K562 (cell line): Measurements from ENCODE around the gene CENPH. TPM values are rescaled to one million over a fixed set of nuclear protein-coding genes. Genes with fewer than 3 reads are reported as not detected.

ENCODE experiments used
- HLTF ChIP-seq: fragments of 450-650 bp; IDR thresholded peaks from 2 replicates; pipeline ENCODE4 v1.6.1; 2016
- HNRNPL ChIP-seq: fragments of 200-400 bp; formaldehyde crosslinking; IDR thresholded peaks from 2 replicates; pipeline ENCODE4 v1.6.1; 2017; ENCODE audit warnings: low read depth, mild to moderate bottlenecking, low read length
- HSF4 ChIP-seq: fragments of 250-450 bp; sonication (Bioruptor Pico); IDR thresholded peaks from 2 replicates; pipeline ENCODE4 v2.1.2; 2022; ENCODE audit warnings: mild to moderate bottlenecking, moderate library complexity, borderline replicate concordance
- KDM2B ChIP-seq: fragments of 250-450 bp; sonication (Bioruptor Pico); IDR thresholded peaks from 2 replicates; pipeline ENCODE4 v1.8.0; 2021; ENCODE audit warnings: mild to moderate bottlenecking, moderate library complexity
- KLF13 ChIP-seq: fragments of 450-650 bp; IDR thresholded peaks from 2 replicates; pipeline ENCODE4 v1.6.1; 2016; ENCODE audit warnings: missing genetic modification characterization, low read depth, mild to moderate bottlenecking, missing compliant biosample characterization, moderate library complexity, borderline replicate concordance
- MEF2A ChIP-seq: IDR thresholded peaks from 2 replicates; pipeline ENCODE4 v1.6.1; 2011; ENCODE audit warnings: low read depth, mild to moderate bottlenecking, low read length, moderate library complexity; ENCODE audit not compliant: control insufficient read depth
- MEIS2 ChIP-seq: fragments of 450-650 bp; IDR thresholded peaks from 2 replicates; pipeline ENCODE4 v1.6.1; 2014; ENCODE audit warnings: mild to moderate bottlenecking; ENCODE audit not compliant: partially characterized antibody
- NFYB ChIP-seq: IDR thresholded peaks from 2 replicates; pipeline ENCODE4 v1.6.1; 2011; ENCODE audit warnings: mild to moderate bottlenecking, moderate library complexity; ENCODE audit not compliant: insufficient read length; ENCODE audit errors: extremely low read depth
- NUFIP1 ChIP-seq: fragments of 450-650 bp; IDR thresholded peaks from 2 replicates; pipeline ENCODE4 v1.6.1; 2018; ENCODE audit not compliant: partially characterized antibody
- PRMT5 ChIP-seq: sonication (generic); formaldehyde crosslinking; IDR thresholded peaks from 2 replicates; pipeline ENCODE4 v1.5.0; 2020; ENCODE audit warnings: missing genetic modification reagents
- PTBP1 ChIP-seq: fragments of 200-400 bp; formaldehyde crosslinking; IDR thresholded peaks from 2 replicates; pipeline ENCODE4 v1.6.1; 2017; ENCODE audit warnings: low read depth, low read length
- SAFB2 ChIP-seq: fragments of 200-400 bp; formaldehyde crosslinking; IDR thresholded peaks from 2 replicates; pipeline ENCODE4 v1.6.1; 2018; ENCODE audit warnings: borderline replicate concordance, low read length, low read depth, moderate library complexity; ENCODE audit not compliant: severe bottlenecking
- SMARCB1 ChIP-seq: IDR thresholded peaks from 2 replicates; pipeline ENCODE4 v1.6.1; 2011; ENCODE audit warnings: improper control_type of control experiment, low read depth; ENCODE audit not compliant: insufficient read length
- SOX6 ChIP-seq: fragments of 450-650 bp; IDR thresholded peaks from 2 replicates; pipeline ENCODE4 v1.6.1; 2014; ENCODE audit warnings: mild to moderate bottlenecking
- TARDBP ChIP-seq: fragments of 450-650 bp; IDR thresholded peaks from 2 replicates; pipeline ENCODE4 v1.6.1; 2016
- ZNF12 ChIP-seq: sonication (generic); formaldehyde crosslinking; IDR thresholded peaks from 2 replicates; pipeline ENCODE4 v1.4.0; 2020; ENCODE audit warnings: mild to moderate bottlenecking, missing genetic modification reagents
- ZNF124 ChIP-seq: sonication (generic); formaldehyde crosslinking; IDR thresholded peaks from 2 replicates; pipeline ENCODE4 v1.8.1; 2022; ENCODE audit warnings: missing genetic modification reagents
- polyA plus RNA-seq, 8 experiments: library from polyadenylated mRNA; depleted of rRNA in 4 of 8; stranded (reverse) in 5 of 8; unstranded in 3 of 8; fragments of >200 nt; fragmentation: Nextera tagmentation in 2 of 8; fragmentation: Illumina TruSeq in 1 of 8; extraction: Ambion mirVana in 2 of 8; extraction: Trizol in 1 of 8; gene quantifications; 2 replicates each; pipeline versions ENCODE4 v1.2.1 to v1.2.3, GENCODE V29; 2011 to 2014; ENCODE audit warnings: inconsistent platforms in 1 of 8, missing spikeins in 1 of 8
- total RNA-seq, 7 experiments: library from RNA; depleted of rRNA in 6 of 7; stranded (reverse); fragments of >200 nt in 6 of 7; fragmentation: Illumina TruSeq in 2 of 7; extraction: Trizol in 2 of 7; gene quantifications; 2 replicates each; pipeline versions ENCODE4 v1.2.1 to v1.2.3, GENCODE V29; 2011 to 2021; ENCODE audit warnings: low replicate concordance in 1 of 7
- TF ChIP-seq, protein P1 (sequence below), 2 experiments: fragments of 450-650 bp in 1 of 2; IDR thresholded peaks; 2 replicates each; pipeline ENCODE4 v1.6.1; 2011 to 2017; ENCODE audit warnings: low read depth in 2 of 2, antibody characterized with exemption in 1 of 2, borderline replicate concordance in 1 of 2, low read length in 1 of 2, mild to moderate bottlenecking in 1 of 2, mixed read lengths in 1 of 2; ENCODE audit not compliant: control insufficient read depth in 1 of 2
- TF ChIP-seq, protein P2 (sequence below): fragments of 450-650 bp; IDR thresholded peaks from 2 replicates; pipeline ENCODE4 v1.6.1; 2016; ENCODE audit warnings: low read depth, mild to moderate bottlenecking, moderate library complexity
- TF ChIP-seq, protein P3 (sequence below): fragments of 250-450 bp; sonication (Bioruptor Pico); IDR thresholded peaks from 2 replicates; pipeline ENCODE4 v1.5.0; 2020; ENCODE audit warnings: mild to moderate bottlenecking
- TF ChIP-seq, protein P4 (sequence below): fragments of 250-450 bp; sonication (Bioruptor Pico); IDR thresholded peaks from 2 replicates; pipeline ENCODE4 v1.4.0; 2020; ENCODE audit warnings: mild to moderate bottlenecking

CENPH gene
- total and polyA plus RNA-seq, 9 of the 15 experiments (the other 6 are each of a cell fraction or from before 2014, with no cell fraction given) = 10.5 to 124 (median 74.9) TPM

DNA sequence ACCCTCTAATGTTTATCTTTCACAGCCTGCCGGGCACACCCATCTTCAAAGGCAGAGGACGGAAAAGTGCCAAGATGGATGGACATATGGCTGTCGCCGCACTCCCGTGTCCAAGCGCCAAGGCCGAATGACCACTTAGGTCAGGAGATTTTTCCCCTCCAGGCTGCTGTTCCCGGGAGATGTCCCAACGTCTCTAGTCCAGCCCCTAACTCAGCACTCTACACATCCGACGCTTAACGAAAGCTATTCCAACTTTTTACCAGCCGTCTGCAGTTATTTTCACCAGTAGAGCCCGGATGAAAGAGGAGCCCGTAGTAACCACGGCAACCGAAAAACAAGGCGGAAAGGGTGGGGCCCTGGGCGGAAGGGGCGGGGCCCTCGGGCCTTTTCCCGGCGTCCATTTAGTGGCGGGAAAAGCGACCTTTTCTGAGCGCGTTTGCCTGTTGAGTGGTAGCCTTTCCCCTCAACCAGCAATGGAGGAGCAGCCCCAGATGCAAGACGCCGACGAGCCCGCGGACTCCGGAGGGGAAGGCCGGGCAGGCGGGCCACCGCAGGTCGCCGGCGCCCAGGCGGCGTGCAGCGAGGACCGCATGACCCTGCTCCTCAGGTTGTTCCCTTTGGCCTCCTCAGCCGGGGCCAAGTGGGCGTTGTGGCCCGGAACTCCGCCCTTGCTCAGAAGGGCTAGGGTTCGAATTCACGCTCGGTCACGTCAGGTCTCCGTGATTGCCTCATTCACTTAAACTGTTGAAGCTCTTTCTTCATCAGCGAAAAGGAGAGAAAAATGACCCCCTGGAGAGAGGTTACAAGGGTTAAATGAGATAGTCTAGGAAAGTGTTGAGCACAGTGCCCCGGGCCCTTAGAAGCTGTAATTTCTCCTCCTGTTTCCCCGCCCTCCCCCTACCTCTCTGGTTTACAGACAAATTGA is at the start of gene CENPH (continued):
- TF ChIP-seq, protein P1, sequence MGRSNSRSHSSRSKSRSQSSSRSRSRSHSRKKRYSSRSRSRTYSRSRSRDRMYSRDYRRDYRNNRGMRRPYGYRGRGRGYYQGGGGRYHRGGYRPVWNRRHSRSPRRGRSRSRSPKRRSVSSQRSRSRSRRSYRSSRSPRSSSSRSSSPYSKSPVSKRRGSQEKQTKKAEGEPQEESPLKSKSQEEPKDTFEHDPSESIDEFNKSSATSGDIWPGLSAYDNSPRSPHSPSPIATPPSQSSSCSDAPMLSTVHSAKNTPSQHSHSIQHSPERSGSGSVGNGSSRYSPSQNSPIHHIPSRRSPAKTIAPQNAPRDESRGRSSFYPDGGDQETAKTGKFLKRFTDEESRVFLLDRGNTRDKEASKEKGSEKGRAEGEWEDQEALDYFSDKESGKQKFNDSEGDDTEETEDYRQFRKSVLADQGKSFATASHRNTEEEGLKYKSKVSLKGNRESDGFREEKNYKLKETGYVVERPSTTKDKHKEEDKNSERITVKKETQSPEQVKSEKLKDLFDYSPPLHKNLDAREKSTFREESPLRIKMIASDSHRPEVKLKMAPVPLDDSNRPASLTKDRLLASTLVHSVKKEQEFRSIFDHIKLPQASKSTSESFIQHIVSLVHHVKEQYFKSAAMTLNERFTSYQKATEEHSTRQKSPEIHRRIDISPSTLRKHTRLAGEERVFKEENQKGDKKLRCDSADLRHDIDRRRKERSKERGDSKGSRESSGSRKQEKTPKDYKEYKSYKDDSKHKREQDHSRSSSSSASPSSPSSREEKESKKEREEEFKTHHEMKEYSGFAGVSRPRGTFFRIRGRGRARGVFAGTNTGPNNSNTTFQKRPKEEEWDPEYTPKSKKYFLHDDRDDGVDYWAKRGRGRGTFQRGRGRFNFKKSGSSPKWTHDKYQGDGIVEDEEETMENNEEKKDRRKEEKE (IDR thresholded peaks at IDR 0.05; ENCODE audit: borderline replicate concordance in 1 of 2, control insufficient read depth in 1 of 2, low read depth in 2 of 2, low read length in 1 of 2) = no peak
- TF ChIP-seq HSF4 (CRISPR knock-in tag) (no peak), SOX6 (no peak; the same call in 1 of the 2 replicates), PRMT5 (CRISPR knock-in tag) (no peak), KDM2B (CRISPR knock-in tag) (no peak; the same call in 1 of the 2 replicates), HLTF (no peak), SAFB2 (no peak), HNRNPL (no peak), KLF13 (peak; percentile 96), NUFIP1 (no peak), PTBP1 (no peak), ZNF124 (CRISPR knock-in tag) (no peak), TARDBP (0 out of 2 replicates have a peak, but pooled peaks have one; percentile 48), SMARCB1 (no peak), MEF2A (no peak), NFYB (no peak), MEIS2 (peak; percentile 24), ZNF12 (CRISPR knock-in tag) (no peak; the same call in 1 of the 2 replicates)
- TF ChIP-seq, protein P2, sequence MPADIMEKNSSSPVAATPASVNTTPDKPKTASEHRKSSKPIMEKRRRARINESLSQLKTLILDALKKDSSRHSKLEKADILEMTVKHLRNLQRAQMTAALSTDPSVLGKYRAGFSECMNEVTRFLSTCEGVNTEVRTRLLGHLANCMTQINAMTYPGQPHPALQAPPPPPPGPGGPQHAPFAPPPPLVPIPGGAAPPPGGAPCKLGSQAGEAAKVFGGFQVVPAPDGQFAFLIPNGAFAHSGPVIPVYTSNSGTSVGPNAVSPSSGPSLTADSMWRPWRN = no peak
- TF ChIP-seq, protein P3, sequence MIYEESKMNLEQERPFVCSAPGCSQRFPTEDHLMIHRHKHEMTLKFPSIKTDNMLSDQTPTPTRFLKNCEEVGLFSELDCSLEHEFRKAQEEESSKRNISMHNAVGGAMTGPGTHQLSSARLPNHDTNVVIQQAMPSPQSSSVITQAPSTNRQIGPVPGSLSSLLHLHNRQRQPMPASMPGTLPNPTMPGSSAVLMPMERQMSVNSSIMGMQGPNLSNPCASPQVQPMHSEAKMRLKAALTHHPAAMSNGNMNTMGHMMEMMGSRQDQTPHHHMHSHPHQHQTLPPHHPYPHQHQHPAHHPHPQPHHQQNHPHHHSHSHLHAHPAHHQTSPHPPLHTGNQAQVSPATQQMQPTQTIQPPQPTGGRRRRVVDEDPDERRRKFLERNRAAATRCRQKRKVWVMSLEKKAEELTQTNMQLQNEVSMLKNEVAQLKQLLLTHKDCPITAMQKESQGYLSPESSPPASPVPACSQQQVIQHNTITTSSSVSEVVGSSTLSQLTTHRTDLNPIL (CRISPR knock-in tag) = no peak
- TF ChIP-seq, protein P4, sequence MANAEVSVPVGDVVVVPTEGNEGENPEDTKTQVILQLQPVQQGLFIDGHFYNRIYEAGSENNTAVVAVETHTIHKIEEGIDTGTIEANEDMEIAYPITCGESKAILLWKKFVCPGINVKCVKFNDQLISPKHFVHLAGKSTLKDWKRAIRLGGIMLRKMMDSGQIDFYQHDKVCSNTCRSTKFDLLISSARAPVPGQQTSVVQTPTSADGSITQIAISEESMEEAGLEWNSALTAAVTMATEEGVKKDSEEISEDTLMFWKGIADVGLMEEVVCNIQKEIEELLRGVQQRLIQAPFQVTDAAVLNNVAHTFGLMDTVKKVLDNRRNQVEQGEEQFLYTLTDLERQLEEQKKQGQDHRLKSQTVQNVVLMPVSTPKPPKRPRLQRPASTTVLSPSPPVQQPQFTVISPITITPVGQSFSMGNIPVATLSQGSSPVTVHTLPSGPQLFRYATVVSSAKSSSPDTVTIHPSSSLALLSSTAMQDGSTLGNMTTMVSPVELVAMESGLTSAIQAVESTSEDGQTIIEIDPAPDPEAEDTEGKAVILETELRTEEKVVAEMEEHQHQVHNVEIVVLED = no peak
